HG02870 (cell line): ENCODE results near the gene ZNF292.
A peak's percentile ranks its signal among the peaks of the same experiment; 100 is the strongest.
"Not testable (repeated sequence)": the region's sequence is repeated elsewhere in the genome, so short reads cannot be mapped to it uniquely, and the experiment has no call there.

Source experiments
- ATAC-seq: cut with Tn5 transposase; IDR thresholded peaks from one replicate; pipeline ENCODE4 v1.9.1; 2021; ENCODE audit warnings: mild to moderate bottlenecking, moderate library complexity; ENCODE audit not compliant: unreplicated experiment

ZNF292 gene

GRCh38 chr6:87154993-87155841 lies at the start of gene ZNF292:
Gene ZNF292, plus strand, starts transcription at chr6:87155565. Its CDS starts 27 bp downstream, at chr6:87155592.
- ATAC-seq = peak; percentile 65

DNA sequence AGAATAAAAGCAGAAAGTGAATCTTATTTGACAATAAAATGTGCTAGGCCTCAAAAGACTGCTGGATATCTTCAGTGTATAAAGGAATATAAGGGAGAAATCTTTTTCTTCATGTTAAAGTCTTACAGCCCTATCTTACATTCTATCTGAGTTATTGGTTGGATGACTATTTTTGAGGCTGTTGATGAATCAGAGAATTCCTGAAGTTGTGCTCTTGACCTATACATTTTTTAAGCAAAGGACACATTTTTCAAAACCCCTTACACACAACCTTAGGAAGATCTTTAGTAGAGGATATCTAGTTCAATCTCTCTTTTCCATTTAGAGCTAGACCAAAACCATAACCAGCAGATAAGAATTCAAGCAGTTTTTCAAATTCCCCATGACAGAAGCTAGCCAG lies 49.5 kb upstream of the ZNF292 start:
- no peak for ATAC-seq

DNA sequence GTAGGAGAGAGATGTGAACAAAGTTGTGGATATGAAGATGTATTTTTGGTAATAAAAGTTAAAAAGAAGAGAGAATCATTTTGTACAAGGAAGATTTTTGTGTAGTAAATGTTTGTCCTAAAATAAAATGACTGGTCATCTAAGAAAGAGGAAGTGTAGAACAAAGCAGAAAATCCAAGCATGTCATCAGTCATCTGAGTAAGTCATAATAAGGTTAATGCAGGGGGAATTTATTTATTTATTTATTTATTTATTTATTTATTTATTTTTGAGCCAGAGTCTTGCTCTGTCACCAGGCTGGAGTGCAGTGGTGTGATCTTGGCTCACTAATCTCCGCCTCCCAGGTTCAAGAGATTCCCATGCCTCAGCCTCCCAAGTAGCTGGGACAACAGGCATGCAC lies 44.7 kb upstream of the ZNF292 start:
- ATAC-seq = no peak

GRCh38 chr6:87115402-87116135 lies 39.8 kb upstream of the ZNF292 start:
- peak; percentile 99 for ATAC-seq

DNA sequence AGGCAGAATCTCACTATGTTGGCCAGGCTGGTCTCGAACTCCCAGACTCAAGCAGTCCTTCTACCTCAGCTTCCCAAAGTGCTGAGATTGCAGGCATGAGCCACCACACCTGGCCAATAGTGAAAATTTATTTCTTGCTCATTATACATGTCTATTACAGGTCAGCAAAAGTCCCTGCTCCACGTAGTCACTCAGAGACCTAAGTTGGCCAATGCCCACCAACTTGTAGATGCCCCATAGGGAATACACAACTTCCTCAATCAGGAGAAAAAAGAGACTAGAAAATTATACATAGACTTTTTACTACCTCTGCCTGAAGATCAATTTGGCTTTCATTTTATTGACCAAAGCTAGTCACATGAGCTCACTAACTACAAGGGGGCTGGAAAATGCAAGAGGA lies 38.4 kb upstream of the ZNF292 start:
- ATAC-seq = no peak

DNA sequence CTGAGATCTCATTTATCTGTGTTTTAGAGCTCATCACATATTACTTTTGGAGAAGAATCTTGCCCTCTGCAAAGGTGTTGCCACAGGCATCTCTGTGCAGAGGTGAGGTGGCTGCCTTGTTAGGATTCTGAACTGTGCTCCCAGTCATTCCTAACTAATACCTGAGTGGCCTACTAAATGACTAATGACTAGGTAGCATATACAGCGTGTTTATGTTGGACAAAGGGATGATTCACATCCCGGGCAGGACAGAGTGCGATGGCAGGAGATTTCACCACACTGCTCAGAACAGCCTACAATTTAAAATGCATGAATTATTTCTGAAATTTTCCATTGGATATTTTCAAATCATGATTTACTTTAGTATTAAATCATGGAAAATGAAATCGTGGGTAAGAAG lies 37.3 kb upstream of the ZNF292 start:
- ATAC-seq = no peak

- no peak for ATAC-seq
Observed at GRCh38 chr6:87122477-87122876, 32.9 kb upstream of the ZNF292 start.

GRCh38 chr6:87124074-87124473 lies 31.3 kb upstream of the ZNF292 start:
- ATAC-seq = no peak

GRCh38 chr6:87126501-87126900 lies 28.9 kb upstream of the ZNF292 start:
- no peak for ATAC-seq

GRCh38 chr6:87127737-87128136 lies 27.6 kb upstream of the ZNF292 start:
- ATAC-seq = no peak

DNA sequence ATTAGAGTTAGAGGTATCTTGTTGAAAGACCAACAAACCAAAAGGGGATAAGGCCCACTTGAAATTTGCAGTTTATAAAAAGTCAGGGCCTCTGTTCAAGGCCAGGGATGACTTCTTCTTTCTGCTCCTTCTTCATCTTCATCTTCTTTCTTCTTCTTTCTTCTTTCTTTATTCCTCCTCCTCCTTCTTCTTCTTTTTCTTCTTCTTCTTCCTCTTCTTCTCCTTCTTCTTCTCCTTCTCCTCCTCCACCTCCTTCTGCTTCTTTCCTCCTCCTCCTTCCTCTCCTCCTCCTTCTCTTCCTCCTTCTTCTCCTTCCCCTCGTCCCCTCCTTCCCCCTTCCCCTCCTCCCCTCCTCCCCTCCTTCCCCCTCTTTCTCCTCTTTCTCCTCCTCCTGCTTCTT lies 18.4 kb upstream of the ZNF292 start:
- ATAC-seq = no peak

DNA sequence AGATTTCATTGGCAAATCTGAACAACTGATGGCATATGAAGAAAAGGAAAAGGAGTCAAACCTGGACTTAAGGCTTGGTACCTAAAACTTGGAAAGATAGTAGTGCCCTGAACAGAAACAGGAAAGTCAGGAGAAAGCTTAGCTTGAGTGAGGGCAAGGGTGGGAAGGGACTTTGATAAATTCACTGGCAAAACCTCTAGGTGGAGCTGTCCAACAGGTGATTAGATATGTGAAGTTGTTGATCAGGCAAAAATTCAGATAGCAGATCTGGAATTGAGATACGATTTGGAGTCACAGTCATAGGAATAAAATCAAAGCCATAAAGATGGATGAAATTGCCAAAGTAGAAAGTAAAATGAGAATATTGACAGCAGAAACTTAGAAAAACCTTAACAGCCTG lies 16.1 kb upstream of the ZNF292 start:
- no peak for ATAC-seq

DNA sequence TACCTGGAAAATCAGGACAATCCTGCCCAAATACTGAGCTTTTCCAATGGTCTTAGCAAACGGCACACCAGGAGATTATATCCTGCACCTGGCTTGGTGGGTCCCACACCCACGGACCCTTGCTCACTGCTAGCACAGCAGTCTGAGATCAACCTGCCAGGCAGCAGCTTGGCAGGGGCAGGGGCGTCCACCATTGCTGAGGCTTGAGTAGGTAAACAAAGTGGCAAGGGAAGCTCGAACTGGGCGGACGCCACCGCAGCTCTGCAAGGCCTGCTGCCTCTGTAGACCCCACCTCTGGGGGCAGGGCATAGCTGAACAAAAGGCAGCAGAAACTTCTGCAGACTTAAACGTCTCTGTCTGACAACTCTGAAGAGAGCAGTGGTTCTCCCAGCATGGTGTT lies 15.4 kb upstream of the ZNF292 start:
- not testable (repeated sequence) for ATAC-seq

- peak; percentile 90 for ATAC-seq
Observed at GRCh38 chr6:87146363-87146762, 9.0 kb upstream of the ZNF292 start.

DNA sequence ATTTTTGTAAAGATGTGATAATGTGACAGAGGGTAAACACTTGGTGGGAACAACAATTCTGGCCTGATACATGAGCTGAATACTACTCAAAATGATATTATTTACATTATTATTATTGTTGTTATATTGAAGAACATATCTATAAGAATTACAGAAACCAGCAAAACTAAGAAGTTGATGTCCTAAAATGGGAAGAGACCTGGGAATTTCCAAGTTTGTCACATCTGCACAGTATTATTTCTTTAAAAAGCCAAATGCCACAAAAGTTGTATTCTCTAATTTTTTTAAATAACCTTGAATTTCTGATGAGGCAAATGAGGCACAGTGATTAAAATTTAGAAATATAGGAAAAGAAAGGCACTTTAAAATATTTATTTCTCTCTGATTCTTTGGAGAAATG lies 5.0 kb upstream of the ZNF292 start:
- no peak for ATAC-seq

DNA sequence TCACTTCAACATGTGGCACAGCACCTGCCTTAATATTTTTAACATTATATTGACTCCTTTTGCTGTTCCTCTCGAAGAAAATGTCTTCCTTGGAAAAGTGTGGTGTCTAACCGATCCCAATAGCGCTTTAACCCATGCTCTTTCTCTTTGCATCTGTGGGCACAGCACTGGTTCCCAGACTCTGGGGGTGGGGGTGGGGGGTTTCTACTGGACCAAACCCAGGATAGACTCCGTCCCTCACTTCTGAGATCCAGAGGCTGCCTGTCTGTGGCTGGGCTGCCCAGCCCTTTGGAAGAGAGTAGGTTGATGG lies 3.9 kb upstream of the ZNF292 start:
- ATAC-seq = no peak

DNA sequence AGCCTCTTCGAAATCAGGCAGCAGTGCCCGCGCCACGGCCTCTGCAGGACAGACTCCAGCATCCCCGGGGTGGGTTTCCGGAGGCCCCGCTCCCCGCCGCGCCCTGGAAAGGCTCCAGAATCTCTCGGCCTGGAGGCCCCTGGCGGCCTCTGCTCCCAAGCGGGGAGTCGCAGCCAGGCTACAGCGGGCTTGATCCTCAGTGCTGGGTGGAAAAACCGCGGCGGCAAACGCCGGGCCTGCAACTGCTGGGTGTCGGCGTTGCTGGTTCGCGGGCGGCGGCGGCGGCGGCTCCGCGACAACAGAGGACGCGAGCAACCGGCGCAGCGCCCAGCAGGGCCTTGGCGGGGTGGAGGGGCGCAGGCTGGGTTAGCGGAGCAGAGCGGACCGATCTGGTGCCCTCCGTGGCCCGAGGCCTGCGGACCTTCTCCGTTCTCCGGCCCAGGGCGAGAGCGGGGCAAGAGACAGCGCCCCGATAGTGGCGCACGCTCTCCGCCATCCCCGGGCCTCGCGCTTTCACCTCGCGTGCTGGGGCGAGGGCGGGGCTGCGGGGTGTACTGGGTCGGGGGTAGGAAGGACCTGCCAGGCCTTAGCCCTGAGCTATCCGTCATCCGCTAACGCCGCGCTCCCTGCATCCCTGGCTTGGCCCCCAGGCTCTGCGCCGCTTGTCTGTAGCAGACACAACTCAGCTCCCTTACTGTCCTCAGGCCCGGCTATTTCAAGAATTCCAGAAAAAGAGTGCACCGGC lies 3.4 kb upstream of the ZNF292 start:
- peak; percentile 25 for ATAC-seq

DNA sequence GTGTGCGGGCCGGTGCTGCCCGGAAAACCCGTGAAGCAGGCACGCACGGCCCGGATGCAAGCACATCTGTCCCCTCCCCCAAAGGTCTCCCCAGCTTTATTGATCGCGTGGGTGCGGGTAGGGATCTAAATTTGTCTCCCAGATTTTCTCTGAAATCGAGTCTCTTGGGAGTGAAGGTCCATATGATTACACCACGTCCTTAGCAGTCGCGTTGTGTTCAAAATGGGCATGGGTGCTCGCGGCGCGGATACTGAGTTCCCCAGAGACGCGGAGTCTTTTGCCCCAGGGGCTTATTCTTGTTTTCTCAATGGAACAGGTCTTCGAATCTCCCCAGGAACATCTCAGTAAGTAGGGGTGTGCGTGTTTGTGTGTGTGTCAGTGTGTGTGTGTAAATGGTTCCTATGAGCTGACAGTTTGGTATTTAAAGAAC lies 2.8 kb upstream of the ZNF292 start:
- ATAC-seq = no peak

- peak; percentile 0 for ATAC-seq
Observed at GRCh38 chr6:87154641-87154992, 748 bp upstream of the ZNF292 start.

- peak; percentile 1 for ATAC-seq
Observed at GRCh38 chr6:87155842-87156815, 764 bp downstream of the ZNF292 start.

DNA sequence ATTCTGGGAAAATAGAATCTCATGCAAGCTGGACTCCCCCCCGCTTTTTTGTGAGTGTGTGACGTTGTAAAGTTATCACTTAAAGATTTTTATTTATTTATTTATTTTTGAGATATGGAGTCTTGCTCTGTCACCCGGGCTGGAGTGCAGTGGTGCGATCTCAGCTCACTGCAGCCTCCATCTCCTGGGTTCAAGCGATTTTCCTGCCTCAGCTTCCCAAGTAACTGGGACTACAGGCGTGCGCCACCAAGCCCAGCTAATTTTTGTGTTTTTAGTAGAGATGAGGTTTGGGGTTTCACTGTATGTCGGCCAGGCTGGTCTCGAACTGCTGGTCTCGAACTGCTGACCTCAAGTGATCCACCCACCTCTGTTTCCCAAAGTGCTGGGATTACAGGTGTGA lies 2.2 kb downstream of the ZNF292 start:
- not testable (repeated sequence) for ATAC-seq
